HS-27A (cell line): Measurements from ENCODE around the gene TTYH3.
"Not testable (repeated sequence)": the region's sequence is repeated elsewhere in the genome, so short reads cannot be mapped to it uniquely, and the experiment has no call there.

Experiments used
- DNase-seq: peaks from one replicate; pipeline ENCODE4 v3.0.0-alpha.2; 2012; ENCODE audit warnings: low read depth, missing footprints

TTYH3 gene

GRCh38 chr7:2666155-2666554 lies 34.4 kb downstream of the TTYH3 start:
- DNase-seq = no peak

GRCh38 chr7:2666588-2667250 lies 34.9 kb downstream of the TTYH3 start:
- DNase-seq = no peak

- no peak for DNase-seq
These were observed 36.1 kb downstream of the TTYH3 start for GRCh38 chr7:2667843-2668242.

GRCh38 chr7:2668401-2668800 lies 36.6 kb downstream of the TTYH3 start:
- no peak for DNase-seq

GRCh38 chr7:2670171-2670570 lies 38.4 kb downstream of the TTYH3 start:
- DNase-seq = no peak

- DNase-seq = no peak
These were observed 39.1 kb downstream of the TTYH3 start for GRCh38 chr7:2670720-2671391.

GRCh38 chr7:2673214-2673613 lies 41.4 kb downstream of the TTYH3 start:
- not testable (repeated sequence) for DNase-seq

GRCh38 chr7:2673934-2674333 lies 42.1 kb downstream of the TTYH3 start:
- no peak for DNase-seq

- no peak for DNase-seq
These were observed 43.5 kb downstream of the TTYH3 start for GRCh38 chr7:2675256-2675764.

GRCh38 chr7:2676576-2676975 lies 44.8 kb downstream of the TTYH3 start:
- not testable (repeated sequence) for DNase-seq

- DNase-seq = not testable (repeated sequence)
These were observed 46.7 kb downstream of the TTYH3 start for GRCh38 chr7:2678454-2678853.

GRCh38 chr7:2679135-2680127 lies 47.6 kb downstream of the TTYH3 start:
- not testable (repeated sequence) for DNase-seq

- no peak for DNase-seq
These were observed 48.5 kb downstream of the TTYH3 start for GRCh38 chr7:2680256-2680655.

- no peak for DNase-seq
These were observed 49.2 kb downstream of the TTYH3 start for GRCh38 chr7:2680792-2681490.

GRCh38 chr7:2681929-2682799 lies 50.4 kb downstream of the TTYH3 start:
- no peak for DNase-seq

GRCh38 chr7:2684501-2684900 lies 52.7 kb downstream of the TTYH3 start:
- no peak for DNase-seq

- DNase-seq = no peak
These were observed 54.3 kb downstream of the TTYH3 start for GRCh38 chr7:2686101-2686500.

GRCh38 chr7:2687338-2687869 lies 55.6 kb downstream of the TTYH3 start:
- no peak for DNase-seq

GRCh38 chr7:2687881-2688318 lies 56.1 kb downstream of the TTYH3 start, which contains the start of gene AMZ1:
TSS of gene AMZ1 (plus strand) at chr7:2688202. CDS start at chr7:2700452, 12,250 bp downstream.
- no peak for DNase-seq
